ENCODE measurements around the gene MTHFD1L. TPM values are rescaled to one million over a fixed set of nuclear protein-coding genes. Genes with fewer than 3 reads are reported as not detected.

MTHFD1L gene
- total RNA-seq, 1 experiment from 2014 or later: 36.3 TPM

- DNase-seq (ENCODE audit: low spot score): peak; percentile 80
These were observed 68.9 kb downstream of the MTHFD1L start for GRCh38 chr6:150934380-150934779.

GRCh38 chr6:150936021-150936555 is 70.6 kb downstream of the MTHFD1L start:
- DNase-seq (ENCODE audit: low spot score): no peak

GRCh38 chr6:150937132-150937906 is 71.8 kb downstream of the MTHFD1L start:
- no peak for DNase-seq (ENCODE audit: low spot score)

DNA sequence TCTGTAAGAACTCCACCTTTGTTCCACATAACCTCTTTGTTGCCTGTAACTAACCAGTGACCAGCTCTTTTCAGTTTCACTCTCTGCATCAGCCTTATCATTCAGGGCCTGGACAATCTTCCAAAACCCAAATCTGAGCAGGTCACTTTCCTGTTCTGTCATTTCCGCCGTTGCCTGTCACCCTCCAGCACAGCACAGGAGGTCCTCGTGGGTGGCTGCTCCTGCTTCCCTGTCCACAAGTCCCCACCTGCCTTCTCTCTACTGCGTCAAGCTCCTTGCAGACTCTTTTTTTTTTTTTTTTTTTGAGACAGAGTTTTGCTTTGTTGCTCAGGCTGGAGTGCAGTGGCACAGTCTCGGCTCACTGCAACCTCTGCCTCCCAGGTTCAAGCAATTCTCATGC is 73.9 kb downstream of the MTHFD1L start:
- no peak for DNase-seq (ENCODE audit: low spot score)

DNA sequence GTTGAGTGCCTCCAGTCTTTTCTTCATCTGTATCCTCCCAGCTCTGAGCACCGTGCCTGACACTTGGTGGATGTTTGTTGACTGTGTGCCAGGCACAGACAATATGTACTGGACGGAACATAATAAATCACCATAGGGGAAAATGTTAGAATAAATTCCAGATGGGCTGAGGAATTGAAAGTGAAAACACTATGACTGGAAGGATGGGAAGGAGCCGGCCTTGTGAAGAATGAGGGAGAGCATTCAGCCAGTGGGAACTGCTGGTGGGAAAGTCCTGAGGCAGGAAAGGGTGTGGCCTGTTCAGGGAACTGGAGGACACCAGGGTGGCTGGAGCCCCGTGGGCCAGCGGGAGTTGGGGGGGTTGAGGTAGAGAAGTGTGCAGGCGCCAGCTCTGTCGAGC is 75.4 kb downstream of the MTHFD1L start:
- DNase-seq (ENCODE audit: low spot score): peak; percentile 4

DNA sequence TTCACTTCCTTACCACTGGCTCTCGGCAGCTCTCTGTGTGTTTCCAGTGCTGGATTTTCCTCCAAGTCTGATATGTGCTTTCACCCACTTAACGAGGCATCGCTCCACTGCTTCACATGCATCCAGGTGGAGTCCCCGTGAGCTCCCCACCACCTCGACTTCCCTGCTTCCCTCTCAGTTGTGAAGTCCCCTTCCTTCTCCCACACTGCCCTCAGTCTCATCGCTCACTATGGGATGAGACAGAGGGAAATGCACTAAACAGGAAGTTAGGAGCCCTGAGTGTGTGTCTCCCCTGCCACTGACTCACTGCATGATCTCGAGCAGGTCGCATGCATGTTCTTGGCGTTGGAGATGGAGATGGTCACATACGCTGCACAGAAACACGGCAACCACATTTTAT is 84.0 kb downstream of the MTHFD1L start:
- DNase-seq (ENCODE audit: low spot score): no peak

GRCh38 chr6:150953851-150954250 is 88.3 kb downstream of the MTHFD1L start:
- DNase-seq (ENCODE audit: low spot score): no peak

DNA sequence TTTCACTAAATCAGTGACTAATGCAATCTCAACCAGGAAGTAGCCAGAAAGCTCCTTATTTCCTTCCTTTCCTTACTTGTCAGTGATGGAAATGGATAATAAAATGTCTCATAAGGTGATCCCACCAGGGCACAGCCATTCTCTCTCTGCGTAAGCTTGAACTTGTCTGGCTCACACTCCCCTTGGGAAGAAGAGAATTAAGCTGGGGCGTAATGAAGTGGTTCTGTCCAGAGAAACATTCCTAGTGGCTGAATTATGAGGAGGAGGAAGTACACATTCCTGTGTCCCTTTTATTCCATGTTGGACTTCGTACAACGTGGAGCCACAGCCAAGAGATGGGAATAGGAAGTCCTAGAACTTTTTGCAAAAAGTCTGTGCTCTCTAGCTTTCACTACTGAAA is 93.7 kb downstream of the MTHFD1L start:
- DNase-seq (ENCODE audit: low spot score): no peak

GRCh38 chr6:150962436-150962835 is 96.9 kb downstream of the MTHFD1L start:
- no peak for DNase-seq (ENCODE audit: low spot score)

GRCh38 chr6:150964765-150965164 is 99.3 kb downstream of the MTHFD1L start:
- DNase-seq (ENCODE audit: low spot score): no peak

GRCh38 chr6:150966786-150967185 is 101.3 kb downstream of the MTHFD1L start:
- no peak for DNase-seq (ENCODE audit: low spot score)

DNA sequence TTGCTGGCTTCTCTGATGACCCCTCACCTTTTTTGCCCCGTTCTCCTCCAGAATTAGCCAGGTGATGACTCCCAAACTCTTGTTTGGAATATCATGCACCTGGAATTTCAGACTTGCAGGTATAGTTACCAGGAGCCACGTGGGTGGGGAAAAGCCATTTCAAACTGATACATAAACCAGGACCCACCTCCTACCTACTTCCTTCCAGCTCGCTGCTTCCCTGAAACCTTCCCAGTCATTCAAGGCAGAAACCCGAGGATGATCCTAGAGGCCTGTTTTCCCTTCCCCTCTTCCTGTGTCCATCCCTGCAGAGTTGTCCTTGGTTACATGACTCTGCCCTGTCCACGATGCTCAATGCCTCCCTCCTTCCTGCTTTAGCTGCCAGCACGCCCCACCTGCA is 101.9 kb downstream of the MTHFD1L start:
- DNase-seq (ENCODE audit: low spot score): no peak

GRCh38 chr6:150967910-150968309 is 102.4 kb downstream of the MTHFD1L start:
- DNase-seq (ENCODE audit: low spot score): no peak

DNA sequence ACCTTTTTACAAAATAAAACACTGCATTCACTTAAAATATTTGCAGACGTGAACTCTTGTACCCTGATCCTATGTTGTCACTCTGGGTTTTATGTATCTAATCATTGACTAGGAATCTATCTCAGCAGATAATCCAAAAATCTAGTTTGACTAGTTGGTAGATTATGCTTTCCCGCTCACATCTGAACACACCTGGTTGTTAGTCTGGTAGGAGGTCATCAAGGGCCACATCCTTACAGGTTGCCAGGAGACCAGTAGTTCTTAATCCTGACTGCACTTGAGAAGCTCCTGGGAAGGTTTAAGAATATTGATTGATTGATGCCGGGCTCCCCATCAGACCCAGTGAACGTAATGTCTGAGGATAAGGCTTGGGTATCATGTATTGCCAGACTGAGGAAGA is 104.4 kb downstream of the MTHFD1L start:
- DNase-seq (ENCODE audit: low spot score): no peak

GRCh38 chr6:150971219-150971618 is 105.7 kb downstream of the MTHFD1L start:
- no peak for DNase-seq (ENCODE audit: low spot score)

DNA sequence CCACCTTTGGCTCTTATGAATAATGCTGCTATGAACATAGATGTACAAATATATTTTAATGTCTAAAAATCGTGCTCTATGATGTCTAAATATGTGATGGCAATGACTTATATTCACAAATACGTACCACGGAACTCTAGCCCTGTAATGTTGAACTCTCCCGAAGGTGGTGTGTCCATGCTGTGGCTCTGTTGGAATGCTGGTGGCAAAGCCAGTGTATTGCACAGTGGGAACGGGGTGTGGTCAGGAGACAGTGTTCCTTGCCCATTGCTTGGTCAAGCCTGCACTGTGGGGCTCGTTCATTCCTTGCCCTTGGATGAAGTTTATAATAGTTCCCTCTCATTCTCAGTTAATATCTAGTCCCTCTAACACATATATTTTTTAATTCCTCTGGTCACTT is 109.6 kb downstream of the MTHFD1L start:
- DNase-seq (ENCODE audit: low spot score): no peak

- no peak for DNase-seq (ENCODE audit: low spot score)
These were observed 111.8 kb downstream of the MTHFD1L start for GRCh38 chr6:150977281-150977680.

GRCh38 chr6:150978624-150979023 is 113.1 kb downstream of the MTHFD1L start:
- no peak for DNase-seq (ENCODE audit: low spot score)

DNA sequence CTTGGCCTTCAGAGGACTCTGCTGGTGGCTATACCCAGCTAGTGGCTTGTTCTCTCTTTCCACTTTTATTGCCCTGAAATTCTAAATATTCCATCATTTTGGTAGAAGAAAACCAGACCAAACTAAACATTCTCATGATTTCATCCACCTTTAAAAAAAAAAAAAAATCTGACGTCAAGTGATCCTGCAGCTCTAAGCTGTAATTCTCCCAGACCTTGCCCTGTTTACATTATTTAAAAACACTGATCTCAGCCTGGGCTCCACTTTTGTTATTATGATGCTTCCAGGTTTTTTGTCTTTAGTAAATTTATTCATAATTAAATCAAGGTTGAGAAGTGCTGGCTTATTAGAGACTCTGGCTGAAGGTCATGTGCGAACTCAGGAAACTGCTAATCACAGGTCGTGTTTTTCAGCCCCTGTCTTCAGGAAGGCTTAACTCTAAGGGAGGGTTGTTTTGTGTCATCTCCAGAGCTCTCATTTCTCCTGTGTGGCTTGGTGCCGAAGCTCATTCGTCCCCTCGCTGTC is 114.4 kb downstream of the MTHFD1L start:
- DNase-seq (ENCODE audit: low spot score): no peak

GRCh38 chr6:150981095-150981494 is 115.6 kb downstream of the MTHFD1L start:
- no peak for DNase-seq (ENCODE audit: low spot score)

DNA sequence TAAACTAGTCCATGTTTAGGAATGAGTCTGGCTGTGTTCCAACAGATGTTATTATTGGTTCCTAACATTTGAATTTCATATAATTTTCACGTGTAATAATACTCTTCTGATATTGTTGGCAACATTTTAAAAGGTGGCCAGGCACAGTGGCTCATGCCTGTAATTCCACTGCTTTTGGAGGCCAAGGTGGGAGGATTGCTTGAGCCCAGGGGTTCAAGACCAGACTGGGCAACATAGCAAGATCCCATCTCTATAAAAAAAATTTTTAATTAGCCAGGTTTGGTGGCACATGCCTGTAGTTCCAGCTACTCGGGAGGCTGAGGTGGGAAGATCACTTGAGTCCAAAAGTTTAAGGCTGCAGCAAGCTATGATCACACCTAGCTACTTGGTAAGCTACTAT is 116.2 kb downstream of the MTHFD1L start:
- DNase-seq (ENCODE audit: low spot score): no peak

GRCh38 chr6:150987371-150987828 is 121.9 kb downstream of the MTHFD1L start:
- no peak for DNase-seq (ENCODE audit: low spot score)

- no peak for DNase-seq (ENCODE audit: low spot score)
These were observed 122.5 kb downstream of the MTHFD1L start for GRCh38 chr6:150987855-150988464.

Data from A172 (cell line).